ENCODE measurements around the gene SVBP.
A peak's percentile ranks its signal among the peaks of the same experiment; 100 is the strongest.

Gene SVBP

DNA sequence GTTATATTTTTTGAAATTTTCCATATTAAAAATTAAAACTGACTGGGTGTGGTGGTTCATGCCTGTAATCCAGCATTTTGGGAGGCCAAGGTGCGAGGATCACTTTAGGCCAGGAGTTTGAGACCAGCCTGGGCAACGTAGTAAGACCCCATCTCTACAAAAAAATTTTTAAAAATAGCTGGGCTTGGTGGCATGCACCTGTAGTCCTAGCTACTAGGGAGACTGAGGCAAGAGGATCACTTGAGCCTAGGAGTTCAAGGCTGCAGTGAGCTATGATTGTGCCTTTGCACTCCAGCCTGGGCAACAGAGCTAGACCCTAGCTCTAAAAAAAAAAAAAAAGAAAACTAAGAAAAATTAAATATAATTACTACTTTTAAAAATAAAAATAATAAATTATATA is 4.5 kb upstream of the SVBP start:
- Histone ChIP-seq H3K27ac (replicated peaks; ENCODE audit: low read length) (no peak overlapping the region), H3K4me3 (ENCODE audit: low read length in 2 of 2) (no peak overlapping the region), H3K27me3 (ENCODE audit: control insufficient read depth in 3 of 3, insufficient read depth in 3 of 3, low read depth in 1 of 3, low read length in 3 of 3) (no peaks in the 10 kb centered on the region), H3K9me3 (replicated peaks in 1 of 2; ENCODE audit: control insufficient read depth in 2 of 2, insufficient read depth in 1 of 2, low read depth in 1 of 2, low read length in 2 of 2) (no peaks in the 10 kb centered on the region), H2BK5ac (ENCODE audit: low read length) (no peak overlapping the region), H2BK12ac (ENCODE audit: low read length) (no peak overlapping the region), H3K18ac (ENCODE audit: low read length) (no peak overlapping the region), H2AK5ac (ENCODE audit: low read depth, low read length) (no peak overlapping the region), H3K23ac (ENCODE audit: low read depth, low read length, poor library complexity) (no peak overlapping the region), H3K14ac (ENCODE audit: low read length) (no peak overlapping the region), H3K36me3 (replicated peaks in 1 of 2; ENCODE audit: control insufficient read depth in 2 of 2, insufficient read depth in 2 of 2, low read length in 2 of 2) (no peaks in the 10 kb centered on the region), H3K9ac (ENCODE audit: low read depth, low read length, poor library complexity) (no peak overlapping the region), H3K79me1 (ENCODE audit: low read depth, low read length) (no peaks in the 10 kb centered on the region), H3K4ac (ENCODE audit: low read length) (no peak overlapping the region), H2BK120ac (ENCODE audit: low read depth, low read length) (no peak overlapping the region), H2BK15ac (ENCODE audit: low read length) (no peak overlapping the region), H3K4me1 (ENCODE audit: control insufficient read depth in 2 of 2, insufficient read depth in 1 of 2, low read depth in 1 of 2, low read length in 2 of 2) (no peaks in the 10 kb centered on the region), H4K8ac (ENCODE audit: low read depth, low read length) (no peak overlapping the region), H2AFZ (ENCODE audit: low read length) (no peak overlapping the region), H3K4me2 (ENCODE audit: insufficient read depth, low read length, poor library complexity, severe bottlenecking) (no peak overlapping the region), H4K91ac (ENCODE audit: low read depth, low read length, poor library complexity) (no peak overlapping the region)
- DNase-seq (ENCODE audit: low spot score) = no peak
- no CpG with 5 or more reads among the region's 2 CpGs for WGBS, 2 donors (ENCODE audit: extremely low coverage in 2 of 2, insufficient read length in 2 of 2, insufficient replicate concordance in 1 of 2)

DNA sequence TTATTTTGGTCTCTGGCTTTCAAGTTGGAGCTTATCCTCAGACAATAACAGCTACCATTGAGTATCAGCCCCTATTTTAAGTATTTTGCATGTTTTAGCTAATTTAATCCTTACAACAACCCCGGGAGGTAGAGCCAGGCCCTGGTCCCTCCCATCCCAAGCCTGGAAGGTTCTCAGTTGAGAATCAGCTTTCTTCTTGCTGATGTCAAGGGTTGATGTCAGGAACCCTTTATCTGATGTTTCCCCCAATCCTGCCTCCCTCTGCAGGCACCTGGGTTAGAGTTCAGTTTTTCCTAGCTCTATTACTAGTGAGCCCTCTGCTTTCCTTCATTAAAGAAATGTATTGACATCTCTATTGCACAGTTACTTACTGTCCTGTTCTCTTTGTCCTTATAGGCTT is 3.6 kb upstream of the SVBP start:
- no peak for DNase-seq (ENCODE audit: low spot score)
- no peak overlapping the region for H3K27ac ChIP-seq (replicated peaks; ENCODE audit: low read length)
- H3K4me1 ChIP-seq (ENCODE audit: control insufficient read depth in 2 of 2, insufficient read depth in 1 of 2, low read depth in 1 of 2, low read length in 2 of 2) = peaks cover 3 to 4% of the 10 kb centered on the region in 2 donors
- H3K4me3 ChIP-seq (ENCODE audit: low read length in 2 of 2) = no peak overlapping the region
- no peaks in the 10 kb centered on the region for H3K27me3 ChIP-seq (ENCODE audit: control insufficient read depth in 3 of 3, insufficient read depth in 3 of 3, low read depth in 1 of 3, low read length in 3 of 3)
- peaks cover 0 to 3% of the 10 kb centered on the region in 2 donors for H3K36me3 ChIP-seq (replicated peaks in 1 of 2; ENCODE audit: control insufficient read depth in 2 of 2, insufficient read depth in 2 of 2, low read length in 2 of 2)
- H4K8ac ChIP-seq (ENCODE audit: low read depth, low read length) = no peak overlapping the region
- WGBS, 2 donors (ENCODE audit: extremely low coverage in 2 of 2, insufficient read length in 2 of 2, insufficient replicate concordance in 1 of 2) = no CpG with 5 or more reads among the region's 1 CpG
- no peak overlapping the region for H2BK120ac ChIP-seq (ENCODE audit: low read depth, low read length)
- H2BK12ac ChIP-seq (ENCODE audit: low read length) = no peak overlapping the region
- no peak overlapping the region for H2BK5ac ChIP-seq (ENCODE audit: low read length)
- no peak overlapping the region for H4K91ac ChIP-seq (ENCODE audit: low read depth, low read length, poor library complexity)
- no peak overlapping the region for H3K4ac ChIP-seq (ENCODE audit: low read length)
- H3K23ac ChIP-seq (ENCODE audit: low read depth, low read length, poor library complexity) = no peak overlapping the region
- no peaks in the 10 kb centered on the region for H3K9me3 ChIP-seq (replicated peaks in 1 of 2; ENCODE audit: control insufficient read depth in 2 of 2, insufficient read depth in 1 of 2, low read depth in 1 of 2, low read length in 2 of 2)
- no peak overlapping the region for H3K4me2 ChIP-seq (ENCODE audit: insufficient read depth, low read length, poor library complexity, severe bottlenecking)
- no peak overlapping the region for H2BK15ac ChIP-seq (ENCODE audit: low read length)
- no peak overlapping the region for H3K9ac ChIP-seq (ENCODE audit: low read depth, low read length, poor library complexity)
- no peak overlapping the region for H3K18ac ChIP-seq (ENCODE audit: low read length)
- H2AFZ ChIP-seq (ENCODE audit: low read length) = peak overlapping the region; percentile 31
- H3K79me1 ChIP-seq (ENCODE audit: low read depth, low read length) = no peaks in the 10 kb centered on the region
- no peak overlapping the region for H3K14ac ChIP-seq (ENCODE audit: low read length)
- H2AK5ac ChIP-seq (ENCODE audit: low read depth, low read length) = no peak overlapping the region

DNA sequence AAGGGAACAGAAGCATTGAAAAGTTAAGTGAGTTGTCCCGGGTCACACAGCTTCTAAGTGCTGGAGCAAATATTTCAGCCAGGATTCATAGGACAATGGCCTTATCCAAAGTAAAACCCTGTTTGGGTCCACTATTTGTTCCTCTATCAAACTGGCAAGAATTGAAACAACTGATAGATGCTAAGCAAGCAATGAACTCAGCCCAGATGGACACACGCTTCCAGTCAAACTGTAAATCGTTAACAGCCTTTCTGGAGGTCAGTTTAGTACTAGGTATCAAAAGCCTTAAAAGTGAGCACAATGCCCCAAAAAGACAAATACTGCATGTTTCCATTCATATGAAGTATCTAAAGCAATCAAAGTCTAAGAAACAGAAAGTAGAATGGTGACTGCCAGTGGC is 779 bp upstream of the SVBP start:
- no peak for DNase-seq (ENCODE audit: low spot score)
- Histone ChIP-seq H3K27ac (replicated peaks; ENCODE audit: low read length) (no peak overlapping the region), H3K4ac (ENCODE audit: low read length) (no peak overlapping the region), H3K27me3 (ENCODE audit: control insufficient read depth in 3 of 3, insufficient read depth in 3 of 3, low read depth in 1 of 3, low read length in 3 of 3) (no peaks in the 10 kb centered on the region), H3K36me3 (replicated peaks in 1 of 2; ENCODE audit: control insufficient read depth in 2 of 2, insufficient read depth in 2 of 2, low read length in 2 of 2) (peaks cover 0 to 9% of the 10 kb centered on the region in 2 donors), H2AFZ (ENCODE audit: low read length) (peak overlapping the region; percentile 99), H3K23ac (ENCODE audit: low read depth, low read length, poor library complexity) (no peak overlapping the region), H3K9ac (ENCODE audit: low read depth, low read length, poor library complexity) (no peak overlapping the region), H2BK15ac (ENCODE audit: low read length) (no peak overlapping the region), H2BK5ac (ENCODE audit: low read length) (no peak overlapping the region), H4K8ac (ENCODE audit: low read depth, low read length) (no peak overlapping the region), H2BK12ac (ENCODE audit: low read length) (no peak overlapping the region), H3K4me1 (ENCODE audit: control insufficient read depth in 2 of 2, insufficient read depth in 1 of 2, low read depth in 1 of 2, low read length in 2 of 2) (peaks cover 3 to 6% of the 10 kb centered on the region in 2 donors), H3K9me3 (replicated peaks in 1 of 2; ENCODE audit: control insufficient read depth in 2 of 2, insufficient read depth in 1 of 2, low read depth in 1 of 2, low read length in 2 of 2) (no peaks in the 10 kb centered on the region), H3K18ac (ENCODE audit: low read length) (no peak overlapping the region), H2BK120ac (ENCODE audit: low read depth, low read length) (no peak overlapping the region), H3K4me2 (ENCODE audit: insufficient read depth, low read length, poor library complexity, severe bottlenecking) (no peak overlapping the region), H3K79me1 (ENCODE audit: low read depth, low read length) (peaks cover 1% of the 10 kb centered on the region), H4K91ac (ENCODE audit: low read depth, low read length, poor library complexity) (no peak overlapping the region), H3K14ac (ENCODE audit: low read length) (no peak overlapping the region), H2AK5ac (ENCODE audit: low read depth, low read length) (no peak overlapping the region), H3K4me3 (ENCODE audit: low read length in 2 of 2) (no peak overlapping the region)
- no CpG with 5 or more reads among the region's 3 CpGs for WGBS, 2 donors (ENCODE audit: extremely low coverage in 2 of 2, insufficient read length in 2 of 2, insufficient replicate concordance in 1 of 2)

DNA sequence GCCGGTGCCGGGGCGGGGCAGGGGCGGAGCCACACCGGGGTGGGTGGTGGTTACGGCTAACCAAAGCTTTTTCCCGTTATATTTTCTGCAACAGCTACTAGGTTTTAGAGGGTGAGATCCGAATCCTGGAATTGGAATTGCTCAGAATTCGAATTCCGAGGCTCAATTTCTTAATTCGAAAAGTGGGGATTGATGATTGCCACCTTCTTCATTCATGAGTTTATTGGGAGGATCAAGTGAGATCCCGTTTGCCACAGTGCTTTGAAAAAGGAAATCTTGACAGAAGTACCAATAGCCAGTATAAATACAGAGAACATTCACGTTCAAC is 207 bp upstream of the SVBP start:
- Histone ChIP-seq H3K4me3 (ENCODE audit: low read length in 2 of 2) (peak overlapping the region in 1 of 2 donors; percentile 74), H3K27ac (replicated peaks; ENCODE audit: low read length) (no peak overlapping the region), H3K79me1 (ENCODE audit: low read depth, low read length) (peaks cover 1% of the 10 kb centered on the region), H2AK5ac (ENCODE audit: low read depth, low read length) (no peak overlapping the region), H2BK15ac (ENCODE audit: low read length) (no peak overlapping the region), H3K4me2 (ENCODE audit: insufficient read depth, low read length, poor library complexity, severe bottlenecking) (peak overlapping the region; percentile 37), H2BK12ac (ENCODE audit: low read length) (no peak overlapping the region), H3K4me1 (ENCODE audit: control insufficient read depth in 2 of 2, insufficient read depth in 1 of 2, low read depth in 1 of 2, low read length in 2 of 2) (peaks cover 3 to 6% of the 10 kb centered on the region in 2 donors), H3K9ac (ENCODE audit: low read depth, low read length, poor library complexity) (no peak overlapping the region), H2BK120ac (ENCODE audit: low read depth, low read length) (no peak overlapping the region), H4K91ac (ENCODE audit: low read depth, low read length, poor library complexity) (no peak overlapping the region), H3K4ac (ENCODE audit: low read length) (no peak overlapping the region), H3K36me3 (replicated peaks in 1 of 2; ENCODE audit: control insufficient read depth in 2 of 2, insufficient read depth in 2 of 2, low read length in 2 of 2) (peaks cover 0 to 9% of the 10 kb centered on the region in 2 donors), H2BK5ac (ENCODE audit: low read length) (peak overlapping the region; percentile 90), H4K8ac (ENCODE audit: low read depth, low read length) (no peak overlapping the region), H3K23ac (ENCODE audit: low read depth, low read length, poor library complexity) (no peak overlapping the region), H3K18ac (ENCODE audit: low read length) (no peak overlapping the region), H3K9me3 (replicated peaks in 1 of 2; ENCODE audit: control insufficient read depth in 2 of 2, insufficient read depth in 1 of 2, low read depth in 1 of 2, low read length in 2 of 2) (no peaks in the 10 kb centered on the region), H3K27me3 (ENCODE audit: control insufficient read depth in 3 of 3, insufficient read depth in 3 of 3, low read depth in 1 of 3, low read length in 3 of 3) (no peaks in the 10 kb centered on the region), H2AFZ (ENCODE audit: low read length) (peak overlapping the region; percentile 99), H3K14ac (ENCODE audit: low read length) (no peak overlapping the region)
- DNase-seq (ENCODE audit: low spot score) = no peak
- WGBS, 2 donors (ENCODE audit: extremely low coverage in 2 of 2, insufficient read length in 2 of 2, insufficient replicate concordance in 1 of 2) = no CpG with 5 or more reads among the region's 13 CpGs

Measured in neuronal stem cell (in vitro differentiated cells).